K562 (cell line): Measurements from ENCODE around the gene CCDC9B. TPM values are rescaled to one million over a fixed set of nuclear protein-coding genes. Genes with fewer than 3 reads are reported as not detected.

Experiments used
- ATAC-seq: fragments of 200-7000 bp; cut with Tn5 transposase; 3 replicates; pipeline ENCODE4 v1.9.1; 2020; ENCODE audit warnings: moderate library complexity
- BruUV-seq: library from RNA; stranded (reverse); fragments of 400-500 nt; replicated peaks from 2 replicates; lab custom pipeline; 2021; lab: Mats Ljungman, UMichigan
- CTCF ChIA-PET: fragments of 300-600 bp; formaldehyde crosslinking; extraction: SDS; loops from one replicate; lab custom pipeline; 2021; ENCODE audit warnings: low intra/inter-chr PET ratio; lab: Yijun Ruan, JAX
- POLR2A ChIA-PET: fragments of 300-600, 350-650 bp; sonication (Branson Sonifier 250); formaldehyde crosslinking; extraction: SDS; loops from one replicate; lab custom pipeline; 2021; ENCODE audit warnings: antibody characterized with exemption, inconsistent platforms; lab: Yijun Ruan, JAX
- DNase-seq, 4 experiments: peaks; one replicate each; pipeline versions ENCODE4 v3.0.0 to v3.0.0-alpha.2; 2011 to 2018; ENCODE audit warnings: low spot score in 3 of 4, mixed read lengths in 3 of 4; ENCODE audit errors: extremely low read depth in 1 of 4
- FAIRE-seq: peaks from 2 replicates; lab custom pipeline; 2011; peaks lifted over from hg19 to GRCh38; lab: Jason Lieb, UNC
- H2AFZ ChIP-seq: 2 replicates; pipeline ENCODE4 v1.6.0; 2011; ENCODE audit warnings: low read depth, low read length, control low read depth, inconsistent platforms
- H3K27ac ChIP-seq: fragments of 200-600 bp; 3 replicates; pipeline ENCODE4 v1.8.0; 2011; ENCODE audit warnings: low read depth, mild to moderate bottlenecking, control low read depth, inconsistent platforms, low read length, moderate library complexity, mixed read lengths; ENCODE audit errors: extremely low read depth
- H3K27me3 ChIP-seq, 2 experiments: fragments of 300-600 bp in 1 of 2; 2 replicates in 1 of 2; 3 replicates in 1 of 2; pipeline versions ENCODE4 v1.6.0 to v1.8.0; 2011; ENCODE audit warnings: inconsistent platforms in 2 of 2, low read length in 2 of 2, mild to moderate bottlenecking in 1 of 2, mixed read lengths in 1 of 2, moderate library complexity in 1 of 2; ENCODE audit not compliant: control insufficient read depth in 2 of 2, insufficient read depth in 2 of 2
- H3K36me3 ChIP-seq: fragments of 300-600 bp; 3 replicates; pipeline ENCODE4 v1.8.0; 2011; ENCODE audit warnings: mild to moderate bottlenecking, low read length, inconsistent platforms; ENCODE audit not compliant: control insufficient read depth, insufficient read depth
- H3K4me1 ChIP-seq, 2 experiments: fragments of 200-600 bp in 1 of 2; replicated peaks in 1 of 2; 2 replicates in 1 of 2; 3 replicates in 1 of 2; pipeline versions ENCODE4 v1.5.1 to v1.8.0; 2011; ENCODE audit warnings: inconsistent platforms in 2 of 2, low read length in 2 of 2, mild to moderate bottlenecking in 1 of 2, mixed read lengths in 1 of 2, moderate library complexity in 1 of 2; ENCODE audit not compliant: control insufficient read depth in 2 of 2, insufficient read depth in 2 of 2
- H3K4me2 ChIP-seq: 2 replicates; pipeline ENCODE4 v1.6.1; 2011; ENCODE audit warnings: low read length, control low read depth, inconsistent platforms, mixed read lengths; ENCODE audit not compliant: insufficient read depth
- H3K4me3 ChIP-seq: fragments of 200-600 bp; sonication (generic), shearing (Covaris generic); 2 replicates; pipeline ENCODE4 v1.5.1; 2016; ENCODE audit warnings: control low read depth, inconsistent platforms
- H3K79me2 ChIP-seq: fragments of 200-600 bp; 3 replicates; pipeline ENCODE4 v1.8.0; 2011; ENCODE audit warnings: low read length, inconsistent platforms; ENCODE audit not compliant: control insufficient read depth, insufficient read depth
- H3K9ac ChIP-seq, 2 experiments: 2 replicates each; pipeline versions ENCODE4 v1.6.0 to v1.6.1; 2011; ENCODE audit warnings: low read depth in 2 of 2, low read length in 2 of 2, control low read depth in 1 of 2, inconsistent platforms in 1 of 2, mild to moderate bottlenecking in 1 of 2, mixed read lengths in 1 of 2; ENCODE audit not compliant: insufficient read depth in 1 of 2
- H3K9me1 ChIP-seq: one replicate; pipeline ENCODE4 v1.6.0; 2011; ENCODE audit warnings: inconsistent platforms, mild to moderate bottlenecking, low read length, moderate library complexity; ENCODE audit not compliant: control insufficient read depth, insufficient read depth
- H3K9me3 ChIP-seq: replicated peaks from 2 replicates; pipeline ENCODE4 v1.5.1; 2011; ENCODE audit warnings: low read depth, low read length, inconsistent platforms; ENCODE audit not compliant: control insufficient read depth, insufficient read depth
- H4K20me1 ChIP-seq: replicated peaks from 2 replicates; pipeline ENCODE4 v1.6.1; 2011; ENCODE audit warnings: low read length, inconsistent platforms, mixed read lengths; ENCODE audit not compliant: control insufficient read depth, insufficient read depth
- CBX2 ChIP-seq: fragments of 200-600 bp; sonication (generic); IDR thresholded peaks from one replicate; pipeline ENCODE4 v1.6.1; 2012; ENCODE audit warnings: mild to moderate bottlenecking, low read length, inconsistent platforms; ENCODE audit not compliant: insufficient read depth, poor library complexity, severe bottlenecking
- REST ChIP-seq, 2 experiments: fragments of 450-650 bp; formaldehyde crosslinking in 1 of 2; IDR thresholded peaks; 2 replicates each; pipeline versions ENCODE4 v1.4.0 to v1.6.1; 2014 to 2020; ENCODE audit warnings: mild to moderate bottlenecking in 2 of 2, borderline replicate concordance in 1 of 2, low read depth in 1 of 2
- TAF15 ChIP-seq: fragments of 200-400 bp; formaldehyde crosslinking; IDR thresholded peaks from 2 replicates; pipeline ENCODE4 v1.6.1; 2017; ENCODE audit warnings: mild to moderate bottlenecking, low read depth, low read length, moderate library complexity
- WGBS: fragments of 100-300 bp; shearing (Covaris generic); methylation state at CpG from one replicate; pipeline ENCODE4 v1.1.6; 2016; ENCODE audit warnings: low coverage, mixed read lengths; ENCODE audit not compliant: insufficient coverage; ENCODE audit errors: missing lambda C conversion rate; 5-methylcytosine and 5-hydroxymethylcytosine counted together
- in situ Hi-C: fragments of 300-500 bp; cut with MboI; formaldehyde crosslinking; loops from 4 replicates; pipeline ENCODE4 v1.15.0; 2018; ENCODE audit warnings: inconsistent platforms, mixed read lengths
- intact Hi-C: fragments of 100-400 bp; cut with micrococcal nuclease; formaldehyde crosslinking; loops from 2 replicates; pipeline ENCODE4 v1.14.2; 2022
- polyA plus RNA-seq, 8 experiments: library from polyadenylated mRNA; depleted of rRNA in 4 of 8; stranded (reverse) in 5 of 8; unstranded in 3 of 8; fragments of >200 nt; fragmentation: Nextera tagmentation in 2 of 8; fragmentation: Illumina TruSeq in 1 of 8; extraction: Ambion mirVana in 2 of 8; extraction: Trizol in 1 of 8; gene quantifications; 2 replicates each; pipeline versions ENCODE4 v1.2.1 to v1.2.3, GENCODE V29; 2011 to 2014; ENCODE audit warnings: inconsistent platforms in 1 of 8, missing spikeins in 1 of 8
- total RNA-seq, 7 experiments: library from RNA; depleted of rRNA in 6 of 7; stranded (reverse); fragments of >200 nt in 6 of 7; fragmentation: Illumina TruSeq in 2 of 7; extraction: Trizol in 2 of 7; gene quantifications; 2 replicates each; pipeline versions ENCODE4 v1.2.1 to v1.2.3, GENCODE V29; 2011 to 2021; ENCODE audit warnings: low replicate concordance in 1 of 7
- TF ChIP-seq, protein P1 (sequence below): sonication (generic); formaldehyde crosslinking; IDR thresholded peaks from 2 replicates; pipeline ENCODE4 v1.8.0; 2022; ENCODE audit warnings: missing genetic modification reagents, mild to moderate bottlenecking, moderate library complexity, borderline replicate concordance

The CCDC9B gene
- total and polyA plus RNA-seq, 9 of the 15 experiments (the other 6 are each of a cell fraction or from before 2014, with no cell fraction given) = 0.01 to 0.47 (median 0.15) TPM; not detected in 1

DNA sequence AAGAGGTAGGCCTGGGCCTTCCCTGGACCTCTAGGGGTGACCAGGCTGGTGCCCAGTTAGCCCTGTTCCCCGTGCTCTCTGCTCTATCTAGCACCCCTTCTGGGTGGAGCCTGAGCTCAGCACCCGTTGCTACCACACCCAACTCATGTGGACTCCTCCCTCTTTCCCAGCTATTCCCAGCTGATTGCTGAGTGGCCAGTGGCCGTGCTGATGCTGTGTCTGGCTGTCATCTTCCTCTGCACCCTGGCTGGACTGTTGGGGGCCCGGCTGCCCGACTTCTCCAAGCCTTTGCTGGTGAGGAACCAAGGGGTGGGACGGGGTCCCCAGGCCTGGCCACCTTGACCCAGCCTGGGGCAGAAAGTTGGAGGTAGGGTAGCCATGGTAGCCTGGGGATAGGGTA, 23.5 kb upstream of the CCDC9B start:
- no peak overlapping the region for H3K4me2 ChIP-seq
- intact Hi-C loops (no loop called here), in situ Hi-C loops (no loop called here)
- CTCF ChIA-PET = no interaction called here
- H3K4me1 ChIP-seq = peaks cover 9 to 37% of the 10 kb centered on the region in 2 experiments
- H3K27me3 ChIP-seq = peaks cover 0 to 10% of the 10 kb centered on the region in 2 experiments; a peak in 2 of 5 replicates
- FAIRE-seq (peak; percentile 32), ATAC-seq (peak; percentile 70), DNase-seq (peak; percentile 45 to 76 (median 71))
- H4K20me1 ChIP-seq = no peaks in the 10 kb centered on the region
- no peaks in the 10 kb centered on the region for H3K36me3 ChIP-seq
- no peaks in the 10 kb centered on the region for H3K9me1 ChIP-seq
- H3K27ac ChIP-seq = no peak overlapping the region
- H3K4me3 ChIP-seq = no peak overlapping the region
- no TSS peak for BruUV-seq
- no peak for TF ChIP-seq TAF15
- no peak for TF ChIP-seq CBX2
- TF ChIP-seq, protein P1, sequence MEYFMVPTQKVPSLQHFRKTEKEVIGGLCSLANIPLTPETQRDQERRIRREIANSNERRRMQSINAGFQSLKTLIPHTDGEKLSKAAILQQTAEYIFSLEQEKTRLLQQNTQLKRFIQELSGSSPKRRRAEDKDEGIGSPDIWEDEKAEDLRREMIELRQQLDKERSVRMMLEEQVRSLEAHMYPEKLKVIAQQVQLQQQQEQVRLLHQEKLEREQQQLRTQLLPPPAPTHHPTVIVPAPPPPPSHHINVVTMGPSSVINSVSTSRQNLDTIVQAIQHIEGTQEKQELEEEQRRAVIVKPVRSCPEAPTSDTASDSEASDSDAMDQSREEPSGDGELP (CRISPR knock-in tag) = peak; percentile 86
- TF ChIP-seq REST (IDR thresholded peaks at IDR 0.05; ENCODE audit: borderline replicate concordance) = no peak
- no peak for TF ChIP-seq REST (CRISPR knock-in tag; IDR thresholded peaks at IDR 0.05; ENCODE audit: low read depth)
- H3K9ac ChIP-seq = no peak overlapping the region
- no peaks in the 10 kb centered on the region for H3K79me2 ChIP-seq
- no peaks in the 10 kb centered on the region for H3K9me3 ChIP-seq
- POLR2A ChIA-PET = interaction anchor here (0.9 kb wide), 1 partner anchor 69 kb away, joined by 3 read pairs; no protein-coding TSS in a partner anchor
- WGBS = 2% methylated on average over 5 of the region's 6 CpGs
- H2AFZ ChIP-seq = no peak overlapping the region
